ENCODE measurements around the gene XYLT2. TPM values are rescaled to one million over a fixed set of nuclear protein-coding genes. Genes with fewer than 3 reads are reported as not detected.
A peak's percentile ranks its signal among the peaks of the same experiment; 100 is the strongest.

The XYLT2 gene
- total and polyA plus RNA-seq, 9 of the 15 experiments (the other 6 are each of a cell fraction or from before 2014, with no cell fraction given), result 0.63 to 9.1 (median 4.3) TPM

DNA sequence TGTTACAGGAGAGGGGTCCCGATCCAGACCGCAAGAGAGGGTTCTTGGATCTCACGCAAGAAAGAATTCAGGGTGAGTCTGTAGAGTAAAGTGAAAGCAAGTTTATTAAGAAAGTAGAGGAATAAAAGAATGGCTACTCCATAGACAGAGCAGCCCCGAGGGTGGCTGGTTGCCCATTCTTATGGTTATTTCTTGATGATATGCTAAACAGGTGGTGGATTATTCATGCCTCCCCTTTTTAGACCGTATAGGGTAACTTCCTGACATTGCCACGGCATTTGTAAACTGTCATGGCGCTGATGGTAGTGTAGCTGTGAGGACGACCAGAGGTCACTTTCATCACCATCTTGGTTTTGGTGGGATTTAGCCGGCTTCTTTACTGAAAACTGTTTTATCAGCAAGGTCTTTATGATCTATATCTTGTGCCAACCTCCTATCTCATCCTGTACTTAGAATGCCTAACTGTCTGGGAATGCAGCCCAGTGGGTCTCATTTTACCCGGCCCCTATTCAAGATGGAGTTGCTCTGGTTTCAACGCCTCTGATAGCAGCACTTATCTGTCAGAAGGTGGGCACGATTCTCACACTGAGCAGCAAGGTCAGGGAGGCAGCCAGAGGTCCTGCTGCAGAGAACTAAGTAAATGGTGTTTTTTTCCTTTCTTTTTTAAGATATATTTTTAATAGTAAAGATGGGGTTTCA is 26.5 kb upstream of the XYLT2 start (continued):
- TF ChIP-seq, protein P1, sequence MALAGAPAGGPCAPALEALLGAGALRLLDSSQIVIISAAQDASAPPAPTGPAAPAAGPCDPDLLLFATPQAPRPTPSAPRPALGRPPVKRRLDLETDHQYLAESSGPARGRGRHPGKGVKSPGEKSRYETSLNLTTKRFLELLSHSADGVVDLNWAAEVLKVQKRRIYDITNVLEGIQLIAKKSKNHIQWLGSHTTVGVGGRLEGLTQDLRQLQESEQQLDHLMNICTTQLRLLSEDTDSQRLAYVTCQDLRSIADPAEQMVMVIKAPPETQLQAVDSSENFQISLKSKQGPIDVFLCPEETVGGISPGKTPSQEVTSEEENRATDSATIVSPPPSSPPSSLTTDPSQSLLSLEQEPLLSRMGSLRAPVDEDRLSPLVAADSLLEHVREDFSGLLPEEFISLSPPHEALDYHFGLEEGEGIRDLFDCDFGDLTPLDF (CRISPR knock-in tag; IDR thresholded peaks at IDR 0.05), result no peak
- TF ChIP-seq POLR2A (conservative IDR thresholded peaks at IDR 0.05), result no peak
- peak; percentile 74; the same call in 1 of the 2 replicates for TF ChIP-seq STAT5B (CRISPR knock-in tag; IDR thresholded peaks at IDR 0.05)
- TF ChIP-seq, protein P2, sequence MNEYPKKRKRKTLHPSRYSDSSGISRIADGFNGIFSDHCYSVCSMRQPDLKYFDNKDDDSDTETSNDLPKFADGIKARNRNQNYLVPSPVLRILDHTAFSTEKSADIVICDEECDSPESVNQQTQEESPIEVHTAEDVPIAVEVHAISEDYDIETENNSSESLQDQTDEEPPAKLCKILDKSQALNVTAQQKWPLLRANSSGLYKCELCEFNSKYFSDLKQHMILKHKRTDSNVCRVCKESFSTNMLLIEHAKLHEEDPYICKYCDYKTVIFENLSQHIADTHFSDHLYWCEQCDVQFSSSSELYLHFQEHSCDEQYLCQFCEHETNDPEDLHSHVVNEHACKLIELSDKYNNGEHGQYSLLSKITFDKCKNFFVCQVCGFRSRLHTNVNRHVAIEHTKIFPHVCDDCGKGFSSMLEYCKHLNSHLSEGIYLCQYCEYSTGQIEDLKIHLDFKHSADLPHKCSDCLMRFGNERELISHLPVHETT (CRISPR knock-in tag; conservative IDR thresholded peaks at IDR 0.05 in 1 of 2, IDR thresholded peaks at IDR 0.05 in 1 of 2), result peak in 1 of 2 experiments; percentile 85; a peak in 2 of 4 replicates
- no peak for TF ChIP-seq PHF21A (IDR thresholded peaks at IDR 0.05; ENCODE audit: borderline replicate concordance, low read depth)
- no peak for TF ChIP-seq NRF1 (conservative IDR thresholded peaks at IDR 0.05 in 1 of 2, IDR thresholded peaks at IDR 0.05 in 1 of 2)
- no peak for TF ChIP-seq MTF1 (CRISPR knock-in tag; IDR thresholded peaks at IDR 0.05; ENCODE audit: borderline replicate concordance)
- no peak for TF ChIP-seq JUNB (CRISPR knock-in tag; conservative IDR thresholded peaks at IDR 0.05)
- no peak for TF ChIP-seq PRMT5 (CRISPR knock-in tag; IDR thresholded peaks at IDR 0.05)
- TF ChIP-seq ZNF511 (CRISPR knock-in tag; IDR thresholded peaks at IDR 0.05), result no peak
- no peak for TF ChIP-seq ESRRB (CRISPR knock-in tag; IDR thresholded peaks at IDR 0.05; ENCODE audit: borderline replicate concordance)
- TF ChIP-seq SP2 (IDR thresholded peaks at IDR 0.05; ENCODE audit: extremely low read depth, low read depth, low read length, poor library complexity, severe bottlenecking), result no peak
- TF ChIP-seq HNRNPK (IDR thresholded peaks at IDR 0.05; ENCODE audit: low read depth, low read length, poor library complexity, severe bottlenecking), result no peak
- no peak for TF ChIP-seq TOE1 (IDR thresholded peaks at IDR 0.05; ENCODE audit: borderline replicate concordance)
- no peak for TF ChIP-seq TOE1 (CRISPR knock-in tag; IDR thresholded peaks at IDR 0.05; ENCODE audit: borderline replicate concordance, low read depth)
- peak; percentile 21; the same call in 1 of the 2 replicates for TF ChIP-seq KLF1 (tag; IDR thresholded peaks at IDR 0.05)
- no peak for TF ChIP-seq BHLHE40 (IDR thresholded peaks at IDR 0.05; ENCODE audit: low read length)
- peak; percentile 62; the same call in 1 of the 2 replicates for TF ChIP-seq ZNF79 (CRISPR knock-in tag; IDR thresholded peaks at IDR 0.05; ENCODE audit: low read depth)
- TF ChIP-seq MTA2 (IDR thresholded peaks at IDR 0.05; ENCODE audit: low read depth), result no peak
- no peak for TF ChIP-seq ZNF408 (CRISPR knock-in tag; IDR thresholded peaks at IDR 0.05; ENCODE audit: low read depth)
- TF ChIP-seq, protein P3, sequence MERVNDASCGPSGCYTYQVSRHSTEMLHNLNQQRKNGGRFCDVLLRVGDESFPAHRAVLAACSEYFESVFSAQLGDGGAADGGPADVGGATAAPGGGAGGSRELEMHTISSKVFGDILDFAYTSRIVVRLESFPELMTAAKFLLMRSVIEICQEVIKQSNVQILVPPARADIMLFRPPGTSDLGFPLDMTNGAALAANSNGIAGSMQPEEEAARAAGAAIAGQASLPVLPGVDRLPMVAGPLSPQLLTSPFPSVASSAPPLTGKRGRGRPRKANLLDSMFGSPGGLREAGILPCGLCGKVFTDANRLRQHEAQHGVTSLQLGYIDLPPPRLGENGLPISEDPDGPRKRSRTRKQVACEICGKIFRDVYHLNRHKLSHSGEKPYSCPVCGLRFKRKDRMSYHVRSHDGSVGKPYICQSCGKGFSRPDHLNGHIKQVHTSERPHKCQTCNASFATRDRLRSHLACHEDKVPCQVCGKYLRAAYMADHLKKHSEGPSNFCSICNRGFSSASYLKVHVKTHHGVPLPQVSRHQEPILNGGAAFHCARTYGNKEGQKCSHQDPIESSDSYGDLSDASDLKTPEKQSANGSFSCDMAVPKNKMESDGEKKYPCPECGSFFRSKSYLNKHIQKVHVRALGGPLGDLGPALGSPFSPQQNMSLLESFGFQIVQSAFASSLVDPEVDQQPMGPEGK (CRISPR knock-in tag; IDR thresholded peaks at IDR 0.05; ENCODE audit: borderline replicate concordance), result peak; percentile 70; the same call in 1 of the 2 replicates
- TF ChIP-seq TBL1XR1 (IDR thresholded peaks at IDR 0.05; ENCODE audit: low read length in 2 of 2), result no peak
- TF ChIP-seq STAT5A (IDR thresholded peaks at IDR 0.05; ENCODE audit: borderline replicate concordance, low read length), result no peak
- TF ChIP-seq SUPT5H (IDR thresholded peaks at IDR 0.05), result no peak

Measured in K562 (cell line).